ENCODE measurements around the gene CST5. TPM values are rescaled to one million over a fixed set of nuclear protein-coding genes. Genes with fewer than 3 reads are reported as not detected.

CST5 gene
- total and polyA plus RNA-seq, 2 experiments from 2014 or later: not detected

- DNase-seq (ENCODE audit: low spot score) (no peak), ATAC-seq (no peak)
- no peaks in the 10 kb centered on the region; the same call in 1 of the 2 replicates for H3K9me2 ChIP-seq (ENCODE audit: insufficient read depth)
- TF ChIP-seq ZNF331 (CRISPR knock-in tag; IDR thresholded peaks at IDR 0.05; ENCODE audit: low read depth): no peak
- TF ChIP-seq EZH2phosphoT487 (IDR thresholded peaks at IDR 0.05; ENCODE audit: unreplicated experiment): no peak
- TF ChIP-seq JUNB (IDR thresholded peaks at IDR 0.05; ENCODE audit: unreplicated experiment): no peak
- no peak for TF ChIP-seq REST (IDR thresholded peaks at IDR 0.05; ENCODE audit: unreplicated experiment)
- no peak for TF ChIP-seq ZNF462 (CRISPR knock-in tag; IDR thresholded peaks at IDR 0.05)
- no peak for TF ChIP-seq CTCF (conservative IDR thresholded peaks at IDR 0.05; ENCODE audit: low read depth in 2 of 2)
- no peak for TF ChIP-seq EZH2 (IDR thresholded peaks at IDR 0.05; ENCODE audit: low read depth, unreplicated experiment)
- no peak for TF ChIP-seq POLR2AphosphoS5 (IDR thresholded peaks at IDR 0.05; ENCODE audit: low read depth)
- TF ChIP-seq STAT1 (IDR thresholded peaks at IDR 0.05; ENCODE audit: unreplicated experiment): no peak
- TF ChIP-seq CREB1 (CRISPR knock-in tag; IDR thresholded peaks at IDR 0.05; ENCODE audit: low read depth): no peak
- no peak overlapping the region for H3K4me3 ChIP-seq
- H3K79me2 ChIP-seq (replicated peaks; ENCODE audit: insufficient read depth): no peaks in the 10 kb centered on the region
- Mint-ChIP-seq H3K36me3 (ENCODE audit: low read depth) (no peaks in the 10 kb centered on the region), H3K9me3 (no peaks in the 10 kb centered on the region; the same call in 2 of the 3 replicates), H3K4me3 (no peak overlapping the region; the same call in 2 of the 3 replicates), H3K27ac (no peak overlapping the region), H3K4me1 (peaks cover 64% of the 10 kb centered on the region), H3K27me3 (ENCODE audit: insufficient read depth, low read depth, poor library complexity) (peaks cover 10% of the 10 kb centered on the region)
- 0 out of 2 replicates have a peak overlapping the region, but pooled peaks have one; percentile 38 for H2AFZ ChIP-seq
- no peaks in the 10 kb centered on the region for H3K27me3 ChIP-seq (ENCODE audit: insufficient read depth)
- no peaks in the 10 kb centered on the region for H3K36me3 ChIP-seq (ENCODE audit: insufficient read depth)
- H4K20me1 ChIP-seq (replicated peaks; ENCODE audit: insufficient read depth): no peaks in the 10 kb centered on the region
- no peak overlapping the region for H3K27ac ChIP-seq (ENCODE audit: low read depth)
- H3F3A ChIP-seq (replicated peaks; ENCODE audit: low read depth): no peaks in the 10 kb centered on the region
- H3K4me2 ChIP-seq: peak overlapping the region; percentile 60
- peaks cover 51% of the 10 kb centered on the region for H3K4me1 ChIP-seq (ENCODE audit: insufficient read depth)
These were observed 10.0 kb downstream of the CST5 start for GRCh38 chr20:23869520-23869919.
